ENCODE data around the gene SLC9A7.

The SLC9A7 gene

DNA sequence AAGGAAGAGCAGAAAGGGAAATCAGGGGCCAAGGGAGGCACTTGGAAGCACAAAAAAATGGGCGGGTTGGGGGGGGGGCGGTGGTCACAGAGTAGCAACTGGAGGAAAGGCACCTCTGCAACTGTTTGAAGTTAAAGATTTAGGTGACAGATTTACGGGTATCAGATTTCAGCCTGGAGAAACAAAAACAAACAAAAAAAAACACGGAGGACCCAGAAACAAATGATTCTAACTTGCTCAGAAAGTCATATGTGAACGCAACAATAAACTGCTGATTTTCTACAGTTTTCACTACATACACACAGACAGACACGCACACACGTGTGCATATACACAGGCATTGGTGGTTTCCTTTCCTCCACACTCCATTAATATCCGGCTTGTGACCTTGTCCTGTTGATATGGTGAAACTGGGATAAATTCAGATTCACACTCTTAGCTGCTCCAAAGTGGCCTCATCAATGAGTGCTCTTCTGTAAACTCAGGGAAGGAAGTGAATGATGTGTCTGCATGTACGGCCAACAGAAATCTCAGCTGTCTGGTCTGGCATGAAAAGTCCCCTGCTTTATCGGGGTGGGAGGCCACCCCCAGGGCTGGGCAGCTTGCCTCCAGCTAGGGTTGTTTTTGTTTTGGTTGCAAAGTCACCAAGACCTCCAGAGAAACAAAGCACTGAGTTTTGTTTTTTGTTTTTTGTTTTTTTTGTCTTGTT is 131.1 kb downstream of the SLC9A7 start:
- TF ChIP-seq, protein P1, sequence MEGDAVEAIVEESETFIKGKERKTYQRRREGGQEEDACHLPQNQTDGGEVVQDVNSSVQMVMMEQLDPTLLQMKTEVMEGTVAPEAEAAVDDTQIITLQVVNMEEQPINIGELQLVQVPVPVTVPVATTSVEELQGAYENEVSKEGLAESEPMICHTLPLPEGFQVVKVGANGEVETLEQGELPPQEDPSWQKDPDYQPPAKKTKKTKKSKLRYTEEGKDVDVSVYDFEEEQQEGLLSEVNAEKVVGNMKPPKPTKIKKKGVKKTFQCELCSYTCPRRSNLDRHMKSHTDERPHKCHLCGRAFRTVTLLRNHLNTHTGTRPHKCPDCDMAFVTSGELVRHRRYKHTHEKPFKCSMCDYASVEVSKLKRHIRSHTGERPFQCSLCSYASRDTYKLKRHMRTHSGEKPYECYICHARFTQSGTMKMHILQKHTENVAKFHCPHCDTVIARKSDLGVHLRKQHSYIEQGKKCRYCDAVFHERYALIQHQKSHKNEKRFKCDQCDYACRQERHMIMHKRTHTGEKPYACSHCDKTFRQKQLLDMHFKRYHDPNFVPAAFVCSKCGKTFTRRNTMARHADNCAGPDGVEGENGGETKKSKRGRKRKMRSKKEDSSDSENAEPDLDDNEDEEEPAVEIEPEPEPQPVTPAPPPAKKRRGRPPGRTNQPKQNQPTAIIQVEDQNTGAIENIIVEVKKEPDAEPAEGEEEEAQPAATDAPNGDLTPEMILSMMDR (IDR thresholded peaks at IDR 0.05) = no peak
- peak overlapping the region in 1 of 2 donors; percentile 63 for H3K27ac ChIP-seq
- no peak for DNase-seq (ENCODE audit: low spot score)
- H3K4me3 ChIP-seq = no peak overlapping the region

GRCh38 chrX:46627062-46627461 is 131.9 kb downstream of the SLC9A7 start:
- peak overlapping the region in 1 of 2 donors; percentile 56 for H3K27ac ChIP-seq
- DNase-seq (ENCODE audit: low spot score) = no peak
- no peak overlapping the region for H3K4me3 ChIP-seq
- TF ChIP-seq, protein P1 (IDR thresholded peaks at IDR 0.05) = no peak

DNA sequence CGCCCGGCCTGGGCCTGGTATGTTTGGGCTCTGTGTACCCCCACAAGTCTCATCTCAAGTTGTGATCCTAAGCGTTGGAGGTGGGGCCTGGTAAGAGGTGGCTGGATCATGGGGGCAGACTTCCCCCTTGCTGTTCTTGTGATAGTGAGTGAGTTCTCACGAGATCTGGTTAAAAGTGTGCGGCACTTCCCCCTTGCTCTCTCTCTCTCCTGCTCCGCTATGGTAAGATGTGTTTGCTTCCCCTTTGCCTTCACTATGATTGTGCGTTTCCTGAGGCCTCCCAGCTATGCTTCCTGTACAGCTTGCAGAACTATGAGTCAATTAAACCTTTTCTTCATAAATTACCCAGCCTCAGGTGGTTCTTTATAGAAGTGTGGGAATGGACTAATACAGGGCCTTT is 132.4 kb downstream of the SLC9A7 start:
- TF ChIP-seq, protein P1 (IDR thresholded peaks at IDR 0.05) = no peak
- DNase-seq (ENCODE audit: low spot score) = no peak
- Histone ChIP-seq H3K4me3 (no peak overlapping the region), H3K27ac (peak overlapping the region in 1 of 2 donors; percentile 56)

DNA sequence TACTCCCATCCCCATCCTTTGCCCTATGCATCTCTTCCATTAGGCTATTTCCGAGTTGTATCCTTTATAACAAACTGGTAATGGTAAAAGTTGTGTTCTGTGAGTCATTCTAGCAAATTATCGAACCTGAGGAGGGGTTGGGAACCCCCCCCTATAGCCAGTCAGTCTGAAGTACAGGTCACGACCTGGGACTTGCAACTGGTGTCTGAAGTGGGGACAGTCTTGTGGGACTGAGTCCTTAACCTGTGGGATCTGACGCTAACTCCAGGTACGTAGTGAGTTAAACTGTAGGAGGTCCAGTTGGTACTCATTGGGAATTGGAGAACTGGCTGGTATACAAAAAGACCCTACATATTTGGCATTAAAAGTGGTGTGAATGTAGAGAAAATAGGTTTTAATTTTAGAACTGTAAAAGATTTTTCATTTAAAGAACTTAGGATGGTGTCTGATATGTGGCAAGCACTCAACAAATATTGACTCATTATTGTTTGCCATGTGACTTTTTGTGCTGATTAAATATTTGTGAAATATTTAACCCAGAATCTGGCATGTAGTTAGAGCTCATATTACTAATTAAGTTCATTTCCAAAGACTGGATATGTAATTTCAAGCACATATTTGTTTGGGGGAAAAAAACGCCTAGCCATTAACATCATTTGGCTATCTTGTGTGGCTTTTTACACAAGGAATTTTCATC is 134.7 kb downstream of the SLC9A7 start:
- TF ChIP-seq, protein P1 (IDR thresholded peaks at IDR 0.05) = no peak
- Histone ChIP-seq H3K27ac (no peak overlapping the region), H3K4me3 (no peak overlapping the region)
- no peak for DNase-seq (ENCODE audit: low spot score)

DNA sequence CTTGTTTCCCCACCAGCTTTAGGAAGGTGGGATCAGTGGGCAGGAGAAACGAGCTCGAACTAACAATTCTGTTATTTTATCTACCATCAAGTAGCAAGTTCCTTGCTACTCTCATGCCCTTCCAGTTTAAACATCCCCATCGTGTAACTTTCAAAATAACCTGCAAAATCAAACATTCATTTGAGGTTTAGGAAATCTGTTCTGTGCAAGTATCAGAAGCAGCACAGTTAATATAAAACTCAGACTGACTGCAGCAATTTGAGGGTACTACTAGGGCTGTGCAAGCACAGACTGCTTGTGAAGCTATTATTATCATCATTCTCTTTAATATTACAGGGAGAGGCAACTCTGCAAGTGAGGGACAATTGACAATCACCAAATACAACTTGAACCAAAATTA is 137.3 kb downstream of the SLC9A7 start:
- Histone ChIP-seq H3K4me3 (no peak overlapping the region), H3K27ac (no peak overlapping the region)
- DNase-seq (ENCODE audit: low spot score) = no peak
- TF ChIP-seq, protein P1 (IDR thresholded peaks at IDR 0.05) = no peak

DNA sequence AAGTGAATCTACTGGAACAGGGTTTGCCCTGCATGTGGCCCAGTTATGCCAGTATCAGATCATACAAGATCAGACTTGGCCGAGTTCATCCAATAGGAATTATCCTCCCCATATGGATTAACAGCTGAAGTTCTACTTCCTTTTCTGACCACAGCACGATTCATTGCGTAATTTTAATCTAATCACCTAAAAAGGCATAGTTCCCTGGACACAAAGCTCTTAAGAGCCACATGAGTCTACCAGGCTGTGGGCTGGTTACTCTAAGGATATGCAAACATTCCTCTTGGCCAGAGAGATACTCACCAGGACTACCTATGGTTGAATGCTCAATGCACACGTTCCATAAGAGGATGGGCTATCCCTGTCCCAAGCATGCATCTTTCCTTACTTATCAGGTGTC is 138.4 kb downstream of the SLC9A7 start:
- no peak for DNase-seq (ENCODE audit: low spot score)
- no peak overlapping the region for H3K27ac ChIP-seq
- no peak overlapping the region for H3K4me3 ChIP-seq
- TF ChIP-seq, protein P1 (IDR thresholded peaks at IDR 0.05) = no peak

DNA sequence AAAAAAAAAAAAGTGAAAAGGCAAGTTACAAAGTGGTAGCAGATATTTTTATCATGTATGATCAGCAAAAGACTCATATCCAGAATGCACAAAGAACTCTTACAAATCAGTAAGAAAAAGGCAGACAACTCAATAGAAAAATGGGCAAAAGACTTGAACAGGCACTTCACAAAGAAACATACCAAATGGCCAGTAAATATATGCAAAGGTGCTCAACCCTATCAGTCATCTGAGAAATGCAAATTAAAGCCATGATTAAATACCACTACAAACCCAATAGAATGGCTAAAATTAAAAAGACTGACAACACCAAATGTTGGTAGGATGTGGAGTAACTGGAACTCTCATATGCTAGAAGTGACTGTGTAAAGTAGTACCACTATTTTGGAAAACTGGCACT is 140.0 kb downstream of the SLC9A7 start:
- H3K27ac ChIP-seq = no peak overlapping the region
- TF ChIP-seq, protein P1 (IDR thresholded peaks at IDR 0.05) = no peak
- no peak for DNase-seq (ENCODE audit: low spot score)
- no peak overlapping the region for H3K4me3 ChIP-seq

Measured in coronary artery (tissue), 2 donors.